Muscle layer of duodenum (tissue), 2 donors: Measurements from ENCODE around the gene NQO1.

Source experiments
- H3K27ac ChIP-seq: one replicate; pipeline ENCODE4 v1.7.0; 2013; ENCODE audit warnings: mild to moderate bottlenecking, low read length
- H3K27me3 ChIP-seq: one replicate; pipeline ENCODE4 v1.7.0; 2013; ENCODE audit warnings: low read depth, mild to moderate bottlenecking, control low read depth, low read length
- H3K36me3 ChIP-seq, 2 donors: one replicate each; pipeline ENCODE4 v1.7.0; 2013; ENCODE audit warnings: low read length in 2 of 2, control low read depth in 1 of 2, mild to moderate bottlenecking in 1 of 2; ENCODE audit not compliant: insufficient read depth in 2 of 2, control insufficient read depth in 1 of 2
- H3K4me1 ChIP-seq, 2 donors: one replicate each; pipeline ENCODE4 v1.7.0; 2013; ENCODE audit warnings: low read length in 2 of 2, mild to moderate bottlenecking in 2 of 2, control low read depth in 1 of 2, moderate library complexity in 1 of 2; ENCODE audit not compliant: insufficient read depth in 2 of 2, control insufficient read depth in 1 of 2
- H3K4me3 ChIP-seq, 2 donors: one replicate each; pipeline ENCODE4 v1.7.0; 2013; ENCODE audit warnings: low read length in 2 of 2, low read depth in 1 of 2, mild to moderate bottlenecking in 1 of 2
- H3K9me3 ChIP-seq, 2 donors: one replicate each; pipeline ENCODE4 v1.7.0; 2013; ENCODE audit warnings: low read length in 2 of 2, control low read depth in 1 of 2, mild to moderate bottlenecking in 1 of 2; ENCODE audit not compliant: control insufficient read depth in 1 of 2
- donor health status: healthy.

Gene NQO1

DNA sequence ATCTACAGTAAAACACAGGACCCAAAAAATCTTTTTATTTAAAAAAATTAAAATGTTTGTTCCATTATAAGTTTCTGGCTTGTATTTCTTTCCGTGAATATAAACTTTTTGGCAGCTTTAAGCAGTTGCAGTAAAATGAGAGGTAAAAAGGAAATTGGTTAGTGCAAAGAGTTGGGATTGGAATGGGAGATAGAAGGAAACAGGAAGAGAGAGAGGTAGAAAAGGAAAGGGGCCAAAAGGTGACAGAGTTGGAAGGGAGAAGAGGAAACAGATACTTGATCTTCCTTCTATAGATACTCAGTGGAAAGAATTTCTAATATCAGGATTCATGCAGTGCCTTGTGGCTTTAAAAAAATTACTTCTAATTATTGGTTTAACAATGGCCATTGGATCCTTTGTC is 63.5 kb downstream of the NQO1 start:
- Histone ChIP-seq H3K36me3 (peaks cover 11% of the 10 kb centered on the region in 2 donors), H3K4me1 (no peaks in the 10 kb centered on the region), H3K27me3 (no peaks in the 10 kb centered on the region), H3K4me3 (no peak overlapping the region), H3K27ac (no peak overlapping the region), H3K9me3 (no peaks in the 10 kb centered on the region)

DNA sequence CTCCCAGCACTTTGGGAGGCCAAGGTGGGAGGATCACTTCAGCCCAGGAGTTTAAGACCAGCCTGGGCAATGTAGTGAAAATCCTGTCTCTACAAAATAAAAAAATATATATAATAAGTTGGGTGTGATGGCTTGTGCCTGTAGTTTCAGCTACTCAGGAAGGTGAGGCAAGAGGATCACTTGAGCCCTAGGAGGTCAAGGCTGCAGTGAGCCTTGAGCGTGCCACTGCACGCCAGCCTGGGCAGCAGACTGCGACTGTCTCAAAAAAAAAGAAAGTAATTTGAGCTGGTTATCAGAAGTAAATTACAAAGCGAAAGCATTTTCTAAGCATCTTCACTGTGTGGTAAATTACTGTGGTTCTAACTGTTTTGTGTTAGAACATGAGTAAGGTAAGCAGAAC is 66.2 kb downstream of the NQO1 start:
- peaks cover 16 to 20% of the 10 kb centered on the region in 2 donors for H3K36me3 ChIP-seq
- no peaks in the 10 kb centered on the region for H3K9me3 ChIP-seq
- no peak overlapping the region for H3K4me3 ChIP-seq
- no peaks in the 10 kb centered on the region for H3K27me3 ChIP-seq
- no peak overlapping the region for H3K27ac ChIP-seq
- no peaks in the 10 kb centered on the region for H3K4me1 ChIP-seq
